A375 (cell line): Measurements from ENCODE around the gene SIRPB2. TPM values are rescaled to one million over a fixed set of nuclear protein-coding genes. Genes with fewer than 3 reads are reported as not detected.

Experiments used
- small RNA-seq: library from RNA; depleted of rRNA; stranded (forward); fragments of <200 nt; gene quantifications from one replicate; pipeline ENCODE3, GENCODE V24; 2014
- total RNA-seq: library from RNA; depleted of rRNA; stranded (reverse); fragments of >200 nt; shearing (Covaris generic); gene quantifications from 2 replicates; pipeline ENCODE4 v1.2.3, GENCODE V29; 2014; rRNA removed

Gene SIRPB2
- not detected in 2 replicates for total RNA-seq

DNA sequence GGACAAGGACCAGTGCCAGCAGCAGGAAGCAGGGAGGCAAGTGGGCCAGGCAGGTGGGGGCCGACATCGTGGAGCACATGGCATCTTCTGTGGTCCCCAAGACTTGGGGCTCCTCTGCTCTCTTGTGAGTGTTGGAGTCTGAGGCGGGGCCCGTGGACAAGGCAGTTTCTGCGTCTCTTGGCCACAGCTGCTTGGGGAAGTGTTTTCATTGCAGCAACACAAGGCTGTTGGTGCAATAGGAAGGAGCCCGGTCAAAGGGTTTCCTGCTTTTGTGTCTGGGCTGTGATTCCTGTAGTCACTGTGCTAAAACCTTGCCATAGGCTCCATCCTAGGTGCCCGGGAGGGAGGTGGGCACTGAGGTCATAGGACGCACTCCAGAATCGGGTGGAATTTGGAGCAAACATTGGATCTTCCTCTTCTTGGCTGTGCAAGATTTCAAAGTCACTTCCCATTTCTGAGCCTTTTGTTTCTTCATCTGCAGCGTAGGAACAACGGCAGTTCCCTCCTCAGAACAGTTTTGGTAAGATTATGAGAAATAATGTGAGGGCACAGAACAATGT lies at the start of gene SIRPB2:
SIRPB2 (minus strand) TSS at position 140 of the 560 bp plus-strand sequence; CDS start at position 79, 61 bp downstream.

DNA sequence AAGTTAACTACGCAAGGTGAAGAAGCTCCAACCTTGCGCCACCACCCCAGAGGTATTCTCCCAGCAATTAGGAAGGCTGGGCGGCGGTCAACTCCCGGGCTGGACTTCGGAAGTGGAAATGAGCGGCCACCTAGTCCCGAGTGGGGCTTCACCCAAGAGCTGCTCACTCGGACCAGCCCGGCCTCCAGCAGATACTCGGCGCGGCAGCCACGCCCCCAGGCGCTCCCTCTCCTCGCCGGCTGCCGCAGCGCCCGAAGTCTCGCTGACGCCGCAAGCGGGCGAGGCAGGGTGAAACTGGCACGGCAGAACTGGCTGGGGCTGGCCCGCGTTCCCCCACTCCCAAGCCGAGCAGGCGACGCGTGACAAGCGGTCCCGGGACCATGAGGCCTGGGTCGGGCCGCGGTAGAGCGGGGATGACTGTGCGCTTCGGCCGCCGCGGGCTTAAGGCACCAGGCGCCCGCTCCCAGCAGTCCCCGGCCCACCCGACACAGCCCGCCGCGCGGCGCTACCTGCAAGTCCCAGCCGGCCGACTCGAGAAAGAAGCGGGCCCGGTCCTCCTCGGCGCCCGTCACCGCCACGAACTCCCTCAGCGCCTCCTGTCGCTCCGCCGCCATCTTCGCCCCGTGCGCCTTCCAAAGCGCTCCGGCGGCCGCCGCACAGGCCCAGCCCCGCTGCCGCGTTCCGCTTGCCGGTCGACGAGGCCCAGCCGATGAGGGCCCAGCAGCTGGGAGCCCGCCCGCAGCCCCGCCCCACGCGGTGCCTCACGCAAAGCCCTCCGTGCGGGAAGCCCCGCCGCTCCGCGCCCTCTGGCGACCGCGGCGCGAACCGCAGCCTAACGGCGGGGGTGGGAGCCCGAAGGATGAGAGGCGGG lies 24.8 kb downstream of the SIRPB2 start, which contains the start of gene NSFL1C:
NSFL1C (minus strand) TSS at position 639 of the 871 bp plus-strand sequence; CDS start at position 614, 25 bp downstream.

Small RNA genes within 50 kb of the gene (small RNA-seq; reads per million reads assigned to genes)
- not detected for gene RNU6-917P

Other genes with a start within 250 kb of the SIRPB2 start
- gene SNPH, start 225.1 kb downstream of the SIRPB2 start, total RNA-seq, result 4.3 and 5.6 TPM in 2 replicates
- 1.6 and 1.7 TPM in 2 replicates for gene SDCBP2, start 162.3 kb downstream of the SIRPB2 start, total RNA-seq
- 93.5 and 107 TPM in 2 replicates for gene FKBP1A, start 98.4 kb downstream of the SIRPB2 start, total RNA-seq
- 47.5 and 51.6 TPM in 2 replicates for gene NSFL1C, start 24.6 kb downstream of the SIRPB2 start, total RNA-seq
- not detected in 2 replicates for gene SIRPD, start 66.3 kb upstream of the SIRPB2 start, total RNA-seq
- 3.7 and 4.5 TPM in 2 replicates for gene SIRPB1, start 128.6 kb upstream of the SIRPB2 start, total RNA-seq
- gene SIRPG, start 166.4 kb upstream of the SIRPB2 start, total RNA-seq, result 0.27 TPM in 1 of 2 replicates, not detected in the other